GM19468 (cell line): ENCODE data around the gene ATXN1L.
"Not testable (repeated sequence)": the region's sequence is repeated elsewhere in the genome, so short reads cannot be mapped to it uniquely, and the experiment has no call there.

Source experiments
- ATAC-seq: cut with Tn5 transposase; IDR thresholded peaks from one replicate; pipeline ENCODE4 v1.9.1; 2021; ENCODE audit warnings: mild to moderate bottlenecking, moderate library complexity, moderate number of reproducible peaks; ENCODE audit not compliant: unreplicated experiment; ENCODE audit errors: extremely low read depth

The ATXN1L gene

DNA sequence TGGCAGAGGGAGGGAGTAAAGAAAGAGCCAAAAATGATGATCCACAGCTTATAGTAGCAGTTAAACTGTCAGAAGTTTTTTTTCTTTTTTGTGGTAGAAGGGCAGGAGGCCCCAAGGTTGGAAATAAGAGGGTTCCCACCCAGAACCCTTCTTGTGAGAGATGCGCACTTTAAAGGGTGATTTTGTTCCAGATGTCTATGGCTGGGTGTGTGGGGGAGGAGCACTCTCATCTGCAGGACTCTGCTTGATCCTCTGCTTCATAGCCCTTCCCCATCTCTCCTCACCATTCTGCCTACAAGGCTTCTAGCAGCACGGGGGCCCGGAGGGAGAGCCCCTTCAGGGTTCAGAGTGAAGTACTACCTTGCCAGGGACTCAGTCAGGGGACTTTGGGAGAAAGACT, 6.4 kb downstream of the ATXN1L start:
- no peak for ATAC-seq

DNA sequence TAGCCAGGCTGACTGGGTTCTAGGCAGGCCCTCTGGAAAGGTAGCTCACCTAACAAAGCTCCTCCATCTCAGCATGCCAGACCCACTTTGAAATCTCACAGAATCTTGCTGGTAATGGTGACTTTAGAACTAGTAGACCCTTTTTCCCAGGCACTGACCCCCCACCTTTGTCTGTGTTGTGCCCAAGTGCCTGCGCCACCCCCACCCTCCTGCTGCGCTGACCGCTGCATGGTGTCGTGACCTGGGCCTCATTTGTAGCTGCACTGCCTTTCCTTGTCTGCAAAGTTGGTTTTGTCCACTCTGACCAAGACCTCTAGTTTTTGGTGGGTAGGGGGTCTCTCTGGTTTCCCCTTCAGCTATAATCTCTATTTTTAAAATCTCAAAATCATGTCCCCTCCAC, 6.8 kb downstream of the ATXN1L start:
- ATAC-seq: no peak

DNA sequence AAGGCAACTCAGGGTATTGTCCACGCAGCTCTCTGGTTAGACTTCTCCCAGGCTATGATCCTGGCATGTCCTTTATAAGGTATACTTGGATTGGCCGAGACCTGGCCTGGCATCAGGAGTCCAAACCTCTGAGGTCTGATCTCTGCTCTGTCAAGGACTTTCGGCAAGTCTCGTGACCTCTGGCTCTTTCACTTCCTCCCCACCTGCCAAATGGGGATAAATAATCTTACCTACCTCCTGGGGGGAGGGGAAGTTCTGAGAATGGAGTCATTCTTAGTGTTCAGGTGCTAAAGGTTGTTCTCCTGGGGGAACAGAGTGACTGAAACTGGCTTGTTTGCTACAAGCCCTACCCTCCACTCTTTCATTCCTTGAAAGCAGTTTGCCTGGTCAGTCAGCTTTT, 7.6 kb downstream of the ATXN1L start:
- peak; percentile 48 for ATAC-seq

DNA sequence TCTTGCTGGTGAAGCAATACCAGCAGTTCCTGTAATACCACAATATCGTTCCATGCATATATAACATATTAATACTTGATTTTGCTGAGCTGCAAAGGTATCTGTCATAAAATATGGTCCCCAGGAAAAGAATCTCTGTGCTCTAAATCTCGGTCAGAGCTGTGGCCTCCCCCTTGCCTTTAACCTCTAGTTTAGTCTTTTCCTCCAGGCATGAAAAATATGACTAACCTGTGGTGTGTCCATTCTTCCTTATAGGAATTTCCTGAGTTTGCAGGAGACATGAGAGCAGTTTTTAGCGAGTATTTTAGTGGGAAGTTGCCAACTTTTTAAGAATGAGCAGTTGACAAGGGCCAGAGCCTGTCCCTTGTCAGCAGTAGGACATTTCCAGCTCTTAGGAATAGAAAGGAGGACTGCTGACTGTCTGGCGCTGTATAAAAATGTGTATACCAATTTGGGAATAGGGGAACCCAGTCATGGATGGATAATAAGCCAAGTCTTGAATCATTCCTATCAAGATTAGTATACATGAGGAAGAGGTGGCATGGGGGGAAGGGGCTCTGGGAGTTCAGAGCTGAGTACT, 8.7 kb downstream of the ATXN1L start:
- ATAC-seq: no peak

DNA sequence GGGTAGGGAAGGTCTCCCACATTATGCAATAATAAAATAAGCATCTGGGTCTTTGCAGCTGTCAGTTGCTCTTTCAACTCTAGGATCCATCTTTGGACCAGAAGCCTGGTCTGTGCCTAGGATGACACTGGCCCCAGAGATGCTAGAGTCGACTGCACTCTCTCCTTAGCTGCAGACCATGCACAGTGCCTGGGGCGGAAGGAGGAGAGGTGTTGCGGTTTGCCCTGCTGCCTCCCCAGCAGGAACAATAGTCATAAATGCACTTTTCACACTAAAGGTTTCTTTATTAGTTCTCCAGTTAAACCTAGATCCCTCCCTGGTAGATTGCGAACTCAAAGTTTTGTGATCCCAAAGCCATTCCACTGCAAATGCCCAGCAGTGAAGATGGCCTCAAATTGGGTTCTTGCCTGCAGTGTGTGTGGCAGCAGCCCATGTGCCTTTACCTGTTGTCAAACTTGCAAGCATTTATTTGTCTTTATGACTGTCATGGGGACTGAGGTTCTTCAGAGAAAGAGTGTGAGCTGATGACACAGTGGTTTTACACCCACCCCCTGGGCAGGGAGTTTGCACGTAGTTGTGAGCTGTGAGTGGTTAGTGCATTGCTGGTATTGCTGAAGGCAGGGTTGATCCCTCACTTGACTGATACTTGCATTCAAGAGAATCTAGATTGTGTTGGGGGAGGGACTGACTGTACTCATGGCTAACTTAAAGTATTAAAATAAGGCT, 10.3 kb downstream of the ATXN1L start:
- no peak for ATAC-seq

DNA sequence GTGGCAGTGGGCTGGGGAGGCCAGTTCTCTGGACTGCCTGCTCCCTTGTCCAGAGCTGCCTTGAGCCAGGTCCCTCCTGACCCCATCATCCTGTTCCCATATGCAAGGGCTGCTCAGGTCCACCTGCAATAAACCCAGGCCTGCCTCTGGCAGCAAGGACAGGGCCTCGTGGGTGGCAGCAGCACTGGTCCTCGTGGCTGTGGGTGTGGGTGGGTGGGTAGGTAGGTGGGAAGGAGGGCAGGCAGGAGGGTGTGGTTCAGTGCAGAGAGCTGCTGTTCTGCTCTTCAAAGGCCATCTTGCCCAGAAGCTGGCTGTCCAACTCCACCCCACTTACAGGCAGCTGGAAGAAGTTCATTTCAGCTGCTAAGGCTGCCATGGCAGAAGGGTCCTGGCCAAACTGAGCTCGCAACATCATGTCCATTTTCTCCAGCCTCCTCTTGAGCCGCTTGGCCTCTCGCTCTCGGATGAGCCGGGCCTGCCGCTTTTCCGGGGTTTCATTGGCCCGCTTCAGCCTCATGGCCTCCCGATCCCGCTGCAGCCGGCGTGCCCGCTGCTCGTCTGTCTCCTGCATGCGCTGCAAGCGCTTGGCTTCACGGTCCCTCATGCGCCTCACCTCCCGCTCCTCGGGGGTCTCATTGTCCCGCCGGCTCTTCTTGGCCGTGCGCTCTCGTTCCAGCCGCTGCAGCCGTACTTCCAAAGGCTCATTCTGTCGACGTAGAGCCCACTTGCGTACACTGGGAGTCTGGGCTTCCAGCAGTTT, 14.2 kb downstream of the ATXN1L start:
- ATAC-seq: no peak

DNA sequence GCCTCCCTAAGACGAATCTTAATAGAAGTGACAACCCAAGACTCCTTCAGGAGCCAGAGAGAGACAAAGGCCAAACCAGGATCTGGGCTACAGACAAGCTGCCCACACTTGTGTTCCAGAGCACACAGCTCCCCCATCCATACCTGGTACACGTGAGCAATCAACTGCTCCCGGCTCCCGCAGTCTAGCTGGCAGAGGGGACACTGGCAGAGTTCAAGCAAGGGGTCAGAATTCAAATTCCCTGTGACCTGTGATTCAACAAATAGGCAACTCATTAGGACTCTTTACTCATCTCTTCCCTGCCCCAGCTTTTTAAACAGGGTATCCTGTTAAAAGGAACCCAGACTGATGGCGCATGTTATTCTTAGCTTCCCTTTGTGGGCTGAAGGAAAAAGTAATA, 18.2 kb downstream of the ATXN1L start:
- no peak for ATAC-seq

DNA sequence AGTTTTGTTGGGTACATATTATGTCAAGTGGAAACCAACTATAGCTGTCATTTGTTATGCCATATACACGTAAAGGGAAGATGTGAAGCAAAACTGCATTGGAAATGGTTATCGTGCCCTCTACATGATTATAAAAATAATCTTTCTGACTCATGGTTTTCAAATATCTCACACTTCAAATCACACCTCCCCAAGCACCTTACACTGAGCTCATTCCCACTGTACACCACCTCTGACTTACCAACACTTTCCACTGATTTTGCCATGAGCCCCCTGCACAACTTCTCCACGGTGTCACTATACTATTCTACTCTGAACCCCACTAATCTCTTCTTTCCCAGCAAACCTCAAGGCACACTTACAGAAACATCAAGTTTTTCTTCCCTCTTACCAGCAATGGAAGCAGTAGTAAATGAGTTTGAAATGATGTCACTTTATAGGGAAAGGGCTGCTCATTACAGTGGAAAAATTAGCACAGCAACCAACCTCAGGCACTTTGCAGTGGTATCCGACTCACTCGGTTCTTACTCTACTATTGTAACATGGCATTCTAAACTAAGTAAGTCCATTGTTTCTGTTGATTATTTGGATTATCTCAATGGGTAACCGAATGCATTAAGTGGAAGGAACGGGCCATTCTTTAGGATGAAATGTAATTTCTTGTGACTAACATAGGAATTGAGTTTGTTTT, 19.5 kb downstream of the ATXN1L start:
- ATAC-seq: no peak

DNA sequence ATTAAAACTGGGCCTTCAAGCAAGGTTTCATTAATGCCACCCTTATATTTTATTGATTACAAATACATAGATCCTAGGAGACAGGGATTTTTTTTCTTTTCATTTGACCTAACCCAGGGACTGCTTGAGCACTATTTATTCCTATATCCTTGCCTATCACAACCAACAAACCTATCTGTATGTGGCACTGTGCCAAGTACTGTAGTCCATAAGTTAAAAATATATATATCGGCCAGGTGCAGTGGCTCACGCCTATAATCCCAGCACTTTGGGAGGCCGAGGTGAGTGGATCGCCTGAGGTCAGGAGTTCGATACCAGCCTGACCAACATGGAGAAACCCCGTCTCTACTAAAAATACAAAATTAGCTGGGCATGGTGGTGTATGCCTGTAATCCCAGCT, 21.4 kb downstream of the ATXN1L start:
- ATAC-seq: not testable (repeated sequence)

DNA sequence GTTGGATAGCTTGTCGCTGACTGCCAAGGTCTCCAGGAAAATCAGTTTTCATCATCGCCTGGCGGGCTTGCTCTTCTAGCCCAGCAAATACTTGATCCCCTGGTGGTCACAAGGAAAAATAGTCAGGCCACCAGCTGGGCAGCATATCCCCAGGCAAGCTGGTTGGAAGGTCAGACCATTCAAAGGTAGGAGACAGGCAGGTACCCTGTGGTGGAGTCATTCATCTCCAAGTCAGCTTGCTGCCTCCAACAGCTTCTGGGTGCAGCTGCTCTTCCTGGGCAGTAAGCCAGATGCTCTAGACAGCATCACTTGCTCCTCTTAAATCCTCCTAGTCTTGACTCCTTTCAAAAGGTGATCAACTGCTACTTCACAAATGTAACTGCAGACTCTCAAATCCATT, 22.2 kb downstream of the ATXN1L start:
- ATAC-seq: no peak

DNA sequence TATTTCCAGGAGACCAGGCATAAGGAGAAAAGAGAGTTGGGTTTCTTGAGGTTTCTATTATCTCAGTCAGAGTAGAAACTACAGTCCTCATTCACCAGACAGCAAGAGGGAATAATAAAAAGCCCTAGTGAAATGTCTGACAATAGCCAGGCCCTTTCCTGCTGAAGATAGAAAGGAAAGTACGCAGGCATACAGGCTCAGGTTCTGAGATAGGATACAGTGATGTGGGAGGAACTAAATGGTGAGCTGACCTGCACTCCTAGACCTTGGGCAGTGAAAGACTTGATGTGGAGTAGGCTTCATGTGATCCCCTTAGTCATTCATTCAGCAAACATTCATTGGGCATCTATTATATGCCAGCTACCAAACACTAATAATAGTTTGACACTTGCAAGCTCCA, 23.3 kb downstream of the ATXN1L start:
- ATAC-seq: no peak

DNA sequence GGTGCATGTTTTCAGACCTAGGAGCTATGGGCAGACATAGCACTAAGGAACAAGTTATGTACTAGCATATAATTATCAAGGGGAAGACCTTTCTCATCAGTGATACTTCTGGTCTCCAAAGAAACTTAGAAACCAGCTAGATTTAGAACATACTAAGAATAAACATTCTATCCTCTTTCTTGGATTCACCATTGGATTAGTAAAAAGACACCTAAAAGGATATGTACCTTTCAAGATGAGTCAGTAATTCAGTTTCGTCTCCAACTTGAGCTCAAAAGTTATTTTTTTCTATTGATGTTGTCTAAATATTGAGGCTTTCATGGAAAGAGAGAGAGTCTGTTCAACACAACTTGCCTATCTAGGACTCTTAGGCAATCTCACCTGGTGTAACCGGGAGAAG, 25.0 kb downstream of the ATXN1L start:
- ATAC-seq: no peak

DNA sequence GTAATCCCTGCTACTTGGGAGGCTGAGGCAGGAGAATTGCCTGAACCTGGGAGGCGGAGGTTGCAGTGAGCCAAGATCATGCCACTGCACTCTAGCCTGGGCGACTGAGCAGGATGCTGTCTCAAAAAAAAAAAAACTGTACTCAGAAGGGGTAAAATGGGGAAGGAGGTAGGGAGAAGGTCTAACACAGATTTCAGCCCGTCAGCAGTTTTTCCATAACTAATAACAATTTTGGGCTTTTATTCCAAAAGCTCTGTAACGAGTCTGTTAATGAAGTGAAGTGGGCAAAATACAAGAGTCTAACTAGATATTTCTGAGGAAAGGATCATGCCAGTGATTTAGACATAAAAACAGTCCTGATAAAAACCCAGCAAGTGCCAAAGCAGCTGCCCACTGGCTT, 27.4 kb downstream of the ATXN1L start:
- no peak for ATAC-seq

DNA sequence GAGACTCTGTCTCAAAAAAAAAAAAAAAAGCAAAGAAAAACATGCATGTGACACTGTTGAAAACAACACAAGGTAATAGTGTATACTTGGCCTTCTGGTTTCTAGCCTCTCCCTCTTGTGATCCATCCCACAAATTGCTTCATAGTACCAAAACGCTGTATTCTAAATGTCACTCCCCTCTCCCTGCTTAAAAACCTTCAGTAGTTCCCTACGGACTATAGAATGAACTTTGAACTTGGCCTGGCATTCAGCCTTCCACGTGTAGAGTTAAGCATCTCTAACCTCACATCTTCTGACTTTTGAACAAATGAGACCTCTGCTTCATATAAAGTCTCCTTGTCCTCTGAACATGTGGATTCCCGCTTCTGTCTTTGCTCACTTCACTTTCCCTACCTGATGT, 33.1 kb downstream of the ATXN1L start:
- ATAC-seq: no peak

DNA sequence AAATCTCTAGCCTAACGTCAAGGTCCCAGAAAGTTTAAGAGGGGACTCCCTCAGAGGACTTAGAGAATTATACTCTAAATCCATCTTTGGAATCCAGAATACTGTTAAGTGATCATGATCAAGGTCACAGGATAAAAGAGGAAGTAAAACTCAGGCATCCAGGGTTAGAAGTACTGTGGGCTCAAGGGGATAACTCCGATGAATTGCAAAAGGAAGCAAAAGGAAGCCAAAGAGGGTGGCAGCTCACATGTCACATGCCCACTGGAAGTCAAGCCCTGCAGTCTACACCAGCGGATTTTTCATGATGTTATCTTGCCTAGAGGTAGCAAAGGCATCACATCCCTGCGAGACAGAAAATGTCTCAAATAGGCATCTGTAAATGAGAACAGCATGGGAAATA, 34.4 kb downstream of the ATXN1L start:
- no peak for ATAC-seq

DNA sequence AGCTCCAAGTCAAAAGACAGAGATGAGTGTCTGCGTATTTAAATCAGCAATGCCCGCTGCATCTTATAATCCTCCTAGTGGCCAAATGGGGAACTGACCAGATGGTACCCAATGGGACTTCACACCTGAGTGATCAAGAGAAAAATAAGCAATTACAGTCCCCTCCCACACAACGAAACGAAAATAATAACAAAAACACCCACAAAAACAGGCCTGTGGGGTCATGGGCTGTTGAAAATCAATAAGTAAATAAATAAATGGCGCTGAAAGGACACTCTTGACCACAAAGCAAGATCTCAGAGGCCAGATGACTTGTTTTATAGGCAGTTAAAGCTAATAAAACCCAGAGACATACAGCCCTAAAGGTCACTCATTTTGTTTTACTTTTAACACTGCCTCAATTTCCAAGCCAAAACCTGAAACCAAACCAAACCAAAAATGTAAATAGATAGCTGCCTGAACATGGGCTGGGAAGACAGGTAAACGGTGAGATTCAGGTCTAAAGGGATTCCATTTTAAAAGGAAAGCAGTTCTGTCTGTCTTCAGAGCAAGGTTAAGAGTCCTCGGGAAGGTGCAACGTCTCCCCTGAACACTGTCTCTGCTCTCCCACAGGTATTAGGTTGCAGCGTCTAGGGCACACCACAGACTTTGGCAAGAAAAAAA, 36.9 kb downstream of the ATXN1L start:
- ATAC-seq: no peak

DNA sequence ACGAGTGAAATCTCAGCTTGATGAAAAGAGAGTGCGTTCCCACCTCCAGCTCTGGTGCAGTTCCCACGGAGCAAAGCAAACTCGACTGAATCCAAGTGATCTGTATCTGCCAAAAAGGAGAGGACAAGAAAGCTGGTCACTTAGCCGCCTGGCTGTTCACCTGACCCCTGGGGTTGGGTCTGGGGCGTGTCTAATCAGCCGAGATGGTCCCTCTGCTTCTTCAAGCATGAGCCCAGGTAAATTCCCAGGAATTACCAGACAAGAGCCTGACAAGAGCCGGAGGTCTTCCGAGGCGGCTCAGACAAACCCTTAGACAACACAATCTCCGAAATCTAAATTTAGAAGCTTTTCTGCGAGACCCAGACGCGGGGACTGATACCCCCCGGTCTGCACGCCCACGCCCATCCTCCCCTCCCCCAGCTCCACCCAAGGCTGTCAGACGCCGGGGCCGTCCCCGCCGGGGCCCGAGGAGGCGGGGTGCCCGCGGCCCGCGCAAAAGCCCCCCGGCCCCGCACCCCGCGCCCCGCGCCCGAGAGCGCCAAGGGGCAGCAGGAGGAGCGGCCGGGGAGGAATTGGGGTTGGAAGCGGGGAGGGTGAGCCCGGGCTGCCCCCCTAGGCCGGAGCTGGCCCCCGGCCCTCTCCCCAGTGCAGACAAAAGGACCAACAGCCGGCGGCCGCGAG, 37.5 kb downstream of the ATXN1L start:
- ATAC-seq: no peak

DNA sequence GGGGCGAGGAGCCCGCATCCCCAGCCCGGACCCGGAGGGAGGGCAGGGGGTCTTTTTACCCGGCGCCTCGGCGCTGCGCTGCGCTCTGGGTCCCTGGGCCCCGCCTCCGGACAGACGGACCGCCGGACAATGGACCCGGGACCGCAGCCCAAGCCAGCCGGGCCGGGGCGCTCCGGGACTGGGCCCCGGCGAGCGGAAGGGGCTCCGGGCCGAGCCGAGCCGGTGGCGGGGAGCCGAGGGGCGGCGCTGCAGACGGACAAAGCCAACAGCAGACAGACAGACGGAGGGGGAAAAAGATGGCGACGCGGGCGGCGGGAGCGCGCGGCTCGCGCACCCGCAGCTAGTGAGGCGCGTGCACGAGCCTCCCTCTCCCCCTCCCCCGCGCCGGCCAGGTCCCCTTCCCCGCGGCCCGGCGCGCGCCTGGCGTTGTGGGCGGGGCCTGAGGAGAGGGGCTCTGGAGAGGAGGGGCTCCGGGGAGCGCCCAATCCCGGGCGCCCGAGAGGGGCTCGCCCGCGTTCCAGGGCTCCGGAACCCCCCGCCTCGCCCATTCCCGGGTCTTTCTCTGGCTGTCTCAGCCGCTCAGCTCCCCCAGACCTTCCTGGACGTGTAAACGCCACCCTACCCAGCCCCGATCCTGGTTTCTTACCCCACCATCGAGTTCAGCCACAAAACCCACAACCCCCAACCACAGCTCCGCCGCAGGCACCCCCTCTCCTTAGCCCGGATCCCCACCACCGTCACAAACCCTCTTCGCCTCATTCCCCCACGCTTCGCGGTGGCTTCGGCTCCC, 38.3 kb downstream of the ATXN1L start, which contains the start of gene ZNF821:
Gene ZNF821 (minus strand): TSS at position 334 of the 790 bp plus-strand sequence. CDS start 4,236 bp downstream, outside the sequence.
- ATAC-seq: peak; percentile 27

DNA sequence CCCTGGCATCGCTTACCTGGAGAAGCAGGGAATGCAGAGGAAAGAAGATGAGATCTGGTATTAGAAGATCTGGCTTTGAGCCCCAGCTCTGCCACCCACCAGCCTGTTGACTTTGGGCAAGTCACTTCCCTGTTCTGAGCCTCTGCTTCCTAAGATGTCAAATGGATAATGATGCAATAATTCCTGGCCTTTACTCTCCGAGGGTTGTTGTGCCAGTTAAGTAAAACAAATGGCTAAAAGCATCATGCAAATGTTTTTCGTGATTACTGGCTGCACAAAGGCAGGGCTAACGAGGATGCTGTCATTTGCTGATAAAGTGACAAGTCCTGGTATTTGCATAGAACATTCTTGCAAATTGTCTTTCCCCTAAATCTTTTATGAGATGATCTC, 39.5 kb downstream of the ATXN1L start:
- no peak for ATAC-seq
